T-helper 17 cell (primary cell): Measurements from ENCODE around the gene GATAD2B. TPM values are rescaled to one million over a fixed set of nuclear protein-coding genes. Genes with fewer than 3 reads are reported as not detected.

ENCODE experiments used
- ATAC-seq: fragments of 150-1000 bp; cut with Tn5 transposase; 2 replicates; pipeline ENCODE4 v1.10.0; 2021; ENCODE audit warnings: mild to moderate bottlenecking, moderate library complexity
- DNase-seq, 3 donors: peaks; one replicate each; pipeline versions ENCODE4 v3.0.0 to v3.0.0-alpha.2; 2020 to 2021
- H3K9me3 ChIP-seq: one replicate; pipeline ENCODE4 v1.7.0; 2013; ENCODE audit warnings: low read length, mild to moderate bottlenecking; ENCODE audit not compliant: control insufficient read depth, poor library complexity, severe bottlenecking
- H3K27ac Mint-ChIP-seq: one replicate; pipeline ENCODE4 v1.8.0; 2022; ENCODE audit warnings: mild to moderate bottlenecking, moderate library complexity, mixed read lengths
- H3K27me3 Mint-ChIP-seq: one replicate; pipeline ENCODE4 v1.8.0; 2022; ENCODE audit warnings: mixed read lengths
- H3K36me3 Mint-ChIP-seq: one replicate; pipeline ENCODE4 v1.8.0; 2022; ENCODE audit warnings: low read depth, mixed read lengths
- H3K4me1 Mint-ChIP-seq: one replicate; pipeline ENCODE4 v1.8.0; 2022; ENCODE audit warnings: mild to moderate bottlenecking, mixed read lengths
- H3K4me3 Mint-ChIP-seq: one replicate; pipeline ENCODE4 v1.8.0; 2022; ENCODE audit warnings: mild to moderate bottlenecking, moderate library complexity, mixed read lengths
- total RNA-seq, 4 donors: library from RNA in 2 of 4; stranded (reverse) in 2 of 4; gene quantifications; one replicate each; pipeline ENCODE4 v1.2.3 and lab custom pipeline; 2022 to 2026

The GATAD2B gene
- total RNA-seq, 2 donors from 2014 or later, result 63.3 to 72.9 TPM

DNA sequence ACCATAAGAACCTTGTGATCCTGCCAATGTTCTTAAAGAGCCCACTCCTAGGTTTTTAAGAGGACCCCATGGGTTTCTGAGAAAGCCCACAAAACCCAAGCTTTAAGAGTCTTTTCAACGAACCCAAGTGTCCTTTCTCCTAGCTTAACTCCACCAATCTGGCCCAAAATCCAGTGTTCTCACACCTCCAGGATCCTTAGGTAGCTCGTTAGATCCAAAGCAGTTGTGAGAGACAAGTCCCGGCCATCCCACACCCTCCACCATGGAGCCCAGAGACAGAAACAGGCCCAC, 22.0 kb upstream of the GATAD2B start:
- Mint-ChIP-seq H3K27ac (peak overlapping the region; percentile 94), H3K4me1 (peaks cover 39% of the 10 kb centered on the region), H3K4me3 (peak overlapping the region; percentile 95), H3K27me3 (no peaks in the 10 kb centered on the region), H3K36me3 (peaks cover 7% of the 10 kb centered on the region)
- ATAC-seq (no peak), DNase-seq (no peak)
- H3K9me3 ChIP-seq, result no peaks in the 10 kb centered on the region

GRCh38 chr1:153944005-153944826, 21.4 kb upstream of the GATAD2B start:
- H3K9me3 ChIP-seq, result no peaks in the 10 kb centered on the region
- H3K27ac Mint-ChIP-seq, result peak overlapping the region; percentile 94
- ATAC-seq, result no peak

GRCh38 chr1:153942766-153943549, 20.2 kb upstream of the GATAD2B start:
- H3K4me3 Mint-ChIP-seq, result no peak overlapping the region
- no peak for ATAC-seq
- H3K9me3 ChIP-seq, result no peaks in the 10 kb centered on the region
- peaks cover 7% of the 10 kb centered on the region for H3K36me3 Mint-ChIP-seq
- H3K27me3 Mint-ChIP-seq, result no peaks in the 10 kb centered on the region
- peak overlapping the region; percentile 94 for H3K27ac Mint-ChIP-seq
- no peak for DNase-seq
- H3K4me1 Mint-ChIP-seq, result peaks cover 39% of the 10 kb centered on the region

More at GRCh38 chr1:153944005-153944826, 21.4 kb upstream of the GATAD2B start:
- DNase-seq, result no peak
- peaks cover 39% of the 10 kb centered on the region for H3K4me1 Mint-ChIP-seq
- peaks cover 7% of the 10 kb centered on the region for H3K36me3 Mint-ChIP-seq
- peak overlapping the region; percentile 95 for H3K4me3 Mint-ChIP-seq
- H3K27me3 Mint-ChIP-seq, result no peaks in the 10 kb centered on the region

- ATAC-seq, result no peak
- H3K27ac Mint-ChIP-seq, result peak overlapping the region; percentile 94
- DNase-seq, result no peak
- peak overlapping the region; percentile 7 for H3K4me3 Mint-ChIP-seq
- H3K9me3 ChIP-seq, result no peaks in the 10 kb centered on the region
- H3K36me3 Mint-ChIP-seq, result peaks cover 7% of the 10 kb centered on the region
- H3K27me3 Mint-ChIP-seq, result no peaks in the 10 kb centered on the region
- peaks cover 37% of the 10 kb centered on the region for H3K4me1 Mint-ChIP-seq
Observed at GRCh38 chr1:153941826-153942725, 19.3 kb upstream of the GATAD2B start.

GRCh38 chr1:153940756-153941155, 18.0 kb upstream of the GATAD2B start:
- ATAC-seq, result no peak
- DNase-seq, result no peak
- H3K36me3 Mint-ChIP-seq, result peaks cover 7% of the 10 kb centered on the region
- no peak overlapping the region for H3K4me3 Mint-ChIP-seq
- H3K27ac Mint-ChIP-seq, result no peak overlapping the region
- H3K9me3 ChIP-seq, result no peaks in the 10 kb centered on the region
- H3K4me1 Mint-ChIP-seq, result peaks cover 35% of the 10 kb centered on the region
- H3K27me3 Mint-ChIP-seq, result no peaks in the 10 kb centered on the region

GRCh38 chr1:153939476-153939875, 16.7 kb upstream of the GATAD2B start:
- Mint-ChIP-seq H3K4me1 (peaks cover 29% of the 10 kb centered on the region), H3K4me3 (no peak overlapping the region), H3K36me3 (peaks cover 6% of the 10 kb centered on the region), H3K27me3 (no peaks in the 10 kb centered on the region), H3K27ac (peak overlapping the region; percentile 29)
- ATAC-seq (no peak), DNase-seq (no peak)
- H3K9me3 ChIP-seq, result no peaks in the 10 kb centered on the region

DNA sequence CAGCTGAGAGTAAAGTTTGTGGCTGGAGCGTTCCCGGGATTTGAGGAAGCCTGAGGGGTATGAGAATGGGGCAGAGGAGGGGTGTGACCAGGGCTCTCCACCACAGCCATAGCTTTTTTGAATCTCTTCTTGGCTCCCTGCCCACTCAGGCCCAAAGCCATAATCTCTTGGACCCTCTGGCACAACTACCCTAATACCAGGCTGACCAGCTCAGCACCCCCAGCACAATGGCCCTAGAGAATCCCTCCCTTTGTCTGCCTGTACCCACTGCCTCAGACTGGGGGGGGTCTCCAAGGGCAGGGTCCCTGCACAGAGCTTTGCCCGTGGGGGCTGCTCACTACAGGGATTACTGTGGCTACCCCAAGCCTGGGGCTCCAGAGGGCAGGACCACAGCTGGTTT, 16.2 kb upstream of the GATAD2B start:
- peaks cover 8% of the 10 kb centered on the region for H3K36me3 Mint-ChIP-seq

DNA sequence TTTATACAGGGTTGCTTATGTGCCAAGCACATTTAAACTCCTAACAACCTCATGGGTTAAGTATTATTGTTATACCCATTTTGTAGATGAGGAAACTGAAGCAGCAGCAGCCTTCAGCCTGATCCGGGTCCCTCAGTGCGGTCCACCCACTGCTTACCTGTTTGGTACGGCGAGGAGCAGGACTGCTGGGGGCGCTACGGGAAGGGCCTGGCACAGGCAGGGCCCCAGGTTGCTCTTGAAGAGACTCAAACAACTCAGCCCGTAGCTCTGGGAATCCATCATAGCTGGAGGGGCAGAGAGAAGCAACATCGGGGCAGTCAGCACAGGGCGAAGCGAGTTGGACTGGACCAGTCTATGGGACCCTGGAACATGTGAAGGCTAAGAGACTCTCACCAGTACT, 14.6 kb upstream of the GATAD2B start:
- ATAC-seq (no peak), DNase-seq (no peak)
- Mint-ChIP-seq H3K36me3 (peaks cover 8% of the 10 kb centered on the region), H3K27ac (peak overlapping the region; percentile 49), H3K27me3 (no peaks in the 10 kb centered on the region), H3K4me3 (no peak overlapping the region), H3K4me1 (peaks cover 15% of the 10 kb centered on the region)
- H3K9me3 ChIP-seq, result no peaks in the 10 kb centered on the region

More for the DNA sequence above, 16.2 kb upstream of the GATAD2B start:
- Mint-ChIP-seq H3K4me1 (peaks cover 27% of the 10 kb centered on the region), H3K27me3 (no peaks in the 10 kb centered on the region), H3K27ac (peak overlapping the region; percentile 66), H3K4me3 (no peak overlapping the region)
- DNase-seq (no peak), ATAC-seq (no peak)
- H3K9me3 ChIP-seq, result no peaks in the 10 kb centered on the region

- DNase-seq (no peak), ATAC-seq (no peak)
- Mint-ChIP-seq H3K4me3 (no peak overlapping the region), H3K36me3 (peaks cover 8% of the 10 kb centered on the region), H3K4me1 (peaks cover 13% of the 10 kb centered on the region), H3K27me3 (no peaks in the 10 kb centered on the region), H3K27ac (no peak overlapping the region)
- no peaks in the 10 kb centered on the region for H3K9me3 ChIP-seq
Observed at GRCh38 chr1:153936011-153936802, 13.4 kb upstream of the GATAD2B start.

GRCh38 chr1:153934746-153935145, 12.0 kb upstream of the GATAD2B start:
- H3K27ac Mint-ChIP-seq, result peak overlapping the region; percentile 21
- peaks cover 10% of the 10 kb centered on the region for H3K4me1 Mint-ChIP-seq
- H3K36me3 Mint-ChIP-seq, result peaks cover 4% of the 10 kb centered on the region
- no peak overlapping the region for H3K4me3 Mint-ChIP-seq
- no peaks in the 10 kb centered on the region for H3K27me3 Mint-ChIP-seq
- H3K9me3 ChIP-seq, result no peaks in the 10 kb centered on the region
- ATAC-seq, result no peak
- no peak for DNase-seq

GRCh38 chr1:153933955-153934354, 11.2 kb upstream of the GATAD2B start:
- Mint-ChIP-seq H3K4me1 (peaks cover 12% of the 10 kb centered on the region), H3K27me3 (no peaks in the 10 kb centered on the region), H3K27ac (peak overlapping the region; percentile 21), H3K4me3 (no peak overlapping the region), H3K36me3 (peaks cover 4% of the 10 kb centered on the region)
- no peak for ATAC-seq
- DNase-seq, result no peak
- H3K9me3 ChIP-seq, result no peaks in the 10 kb centered on the region

DNA sequence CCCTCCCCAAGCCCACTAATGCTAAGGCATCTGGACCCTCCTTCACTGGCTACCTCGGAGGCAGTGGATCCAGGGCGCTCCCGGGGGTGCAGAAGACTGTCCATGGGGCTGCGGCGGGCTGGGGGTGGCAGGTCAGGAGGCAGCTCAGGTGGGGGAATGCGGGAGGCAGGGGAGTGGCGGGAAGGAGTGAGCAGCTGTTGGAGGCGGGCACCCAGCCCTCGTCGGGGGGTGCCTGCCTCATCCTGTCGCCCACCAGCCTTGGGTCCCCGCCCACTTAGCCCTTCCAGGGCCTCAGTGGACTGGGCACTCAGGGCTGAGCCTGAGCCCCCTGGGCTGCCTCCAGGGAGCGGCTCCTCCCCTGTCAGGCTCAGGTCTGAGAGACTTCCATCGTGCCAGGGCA, 10.7 kb upstream of the GATAD2B start:
- DNase-seq (no peak), ATAC-seq (no peak)
- H3K27ac Mint-ChIP-seq, result no peak overlapping the region
- no peaks in the 10 kb centered on the region for H3K9me3 ChIP-seq
- no peak overlapping the region for H3K4me3 Mint-ChIP-seq
- H3K4me1 Mint-ChIP-seq, result peaks cover 17% of the 10 kb centered on the region
- peaks cover 4% of the 10 kb centered on the region for H3K36me3 Mint-ChIP-seq
- H3K27me3 Mint-ChIP-seq, result no peaks in the 10 kb centered on the region
